UCSD-AML1 (cell line): Measurements from ENCODE around the gene CCDC61.

Source experiments
- DNase-seq: peaks from one replicate; lab custom pipeline; 2025; ENCODE audit not compliant: unreplicated experiment; lab: John Stamatoyannopoulos, UW

CCDC61 gene

DNA sequence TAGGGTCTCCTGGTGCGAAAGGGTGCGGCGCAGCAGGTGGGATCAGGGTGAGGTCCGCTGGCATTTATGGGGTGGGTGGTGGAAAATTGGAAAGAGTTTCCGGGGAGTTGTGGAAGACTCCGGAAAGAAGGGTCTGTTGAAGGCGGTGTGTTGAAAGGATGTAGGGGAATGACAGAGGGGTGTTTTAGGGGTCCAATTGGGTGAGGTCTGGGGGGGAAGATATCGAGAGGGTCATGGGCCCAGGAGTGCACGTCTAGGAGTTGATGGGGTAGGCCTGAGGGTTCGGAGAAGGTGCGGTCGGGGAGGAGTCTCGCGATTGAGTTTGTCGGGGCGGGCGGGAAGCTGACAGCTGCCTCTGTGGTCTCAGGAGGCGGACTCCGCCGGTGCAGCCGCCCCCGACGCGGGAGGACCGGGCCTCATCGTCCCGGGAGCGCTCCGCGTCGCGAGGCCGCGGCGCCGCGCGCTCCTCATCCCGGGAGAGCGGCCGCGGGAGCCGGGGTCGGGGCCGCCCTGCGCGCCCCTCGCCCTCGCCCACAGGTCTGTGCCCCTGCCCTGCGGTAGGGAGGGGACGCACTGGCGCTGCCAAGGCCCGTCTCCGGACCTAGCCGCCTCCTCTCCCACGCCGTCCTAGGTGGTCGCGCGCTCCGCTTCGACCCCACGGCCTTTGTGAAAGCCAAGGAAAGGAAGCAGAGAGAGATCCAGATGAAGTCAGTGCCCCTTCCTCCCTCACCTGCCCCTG is 20.6 kb downstream of the CCDC61 start:
- DNase-seq, result no peak

DNA sequence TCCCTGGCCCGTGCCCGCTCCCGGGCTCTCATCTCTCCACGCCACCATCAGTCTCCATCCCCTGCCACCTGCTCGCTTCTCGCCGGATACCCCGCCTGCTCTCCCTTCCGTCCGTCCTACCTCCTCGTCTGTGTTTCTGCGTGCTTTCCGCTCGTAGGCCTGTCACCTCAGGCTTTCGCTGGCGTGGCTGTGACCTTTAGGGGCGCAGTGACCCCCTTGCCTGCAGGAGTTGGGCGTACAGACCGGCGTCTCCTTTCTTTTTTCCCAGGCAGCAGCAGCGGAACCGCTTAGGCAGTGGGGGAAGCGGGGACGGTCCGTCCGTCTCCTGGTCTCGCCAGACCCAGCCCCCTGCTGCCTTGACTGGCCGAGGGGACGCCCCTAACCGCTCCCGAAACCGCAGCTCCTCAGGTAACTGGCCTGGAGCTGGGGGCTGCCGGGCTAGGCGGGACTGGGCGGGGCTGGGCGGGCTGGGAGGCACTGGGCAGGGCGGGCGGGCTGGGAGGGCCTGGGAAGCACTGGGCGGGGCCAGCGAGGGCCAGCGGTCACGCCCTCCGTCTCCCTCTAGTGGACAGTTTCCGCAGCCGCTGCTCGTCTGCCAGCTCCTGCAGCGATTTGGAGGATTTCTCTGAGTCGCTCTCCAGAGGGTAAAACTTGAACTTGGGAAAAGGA is 21.3 kb downstream of the CCDC61 start:
- peak; percentile 61 for DNase-seq

DNA sequence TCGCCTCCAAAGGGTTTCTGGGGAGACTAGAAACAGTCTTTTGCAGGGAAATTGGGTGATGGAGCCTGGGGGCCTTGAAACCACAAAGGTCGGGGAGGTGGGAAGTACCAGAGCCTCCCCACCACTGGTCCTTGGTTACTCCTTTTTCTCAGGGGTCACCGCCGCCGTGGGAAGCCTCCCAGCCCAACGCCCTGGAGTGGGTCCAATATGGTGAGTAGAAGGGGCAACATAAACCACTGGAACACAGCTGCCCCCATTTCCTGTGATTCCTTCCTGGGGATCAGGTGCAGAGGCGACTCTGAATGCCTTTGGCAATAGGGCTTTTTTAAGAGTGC is 21.8 kb downstream of the CCDC61 start:
- no peak for DNase-seq

DNA sequence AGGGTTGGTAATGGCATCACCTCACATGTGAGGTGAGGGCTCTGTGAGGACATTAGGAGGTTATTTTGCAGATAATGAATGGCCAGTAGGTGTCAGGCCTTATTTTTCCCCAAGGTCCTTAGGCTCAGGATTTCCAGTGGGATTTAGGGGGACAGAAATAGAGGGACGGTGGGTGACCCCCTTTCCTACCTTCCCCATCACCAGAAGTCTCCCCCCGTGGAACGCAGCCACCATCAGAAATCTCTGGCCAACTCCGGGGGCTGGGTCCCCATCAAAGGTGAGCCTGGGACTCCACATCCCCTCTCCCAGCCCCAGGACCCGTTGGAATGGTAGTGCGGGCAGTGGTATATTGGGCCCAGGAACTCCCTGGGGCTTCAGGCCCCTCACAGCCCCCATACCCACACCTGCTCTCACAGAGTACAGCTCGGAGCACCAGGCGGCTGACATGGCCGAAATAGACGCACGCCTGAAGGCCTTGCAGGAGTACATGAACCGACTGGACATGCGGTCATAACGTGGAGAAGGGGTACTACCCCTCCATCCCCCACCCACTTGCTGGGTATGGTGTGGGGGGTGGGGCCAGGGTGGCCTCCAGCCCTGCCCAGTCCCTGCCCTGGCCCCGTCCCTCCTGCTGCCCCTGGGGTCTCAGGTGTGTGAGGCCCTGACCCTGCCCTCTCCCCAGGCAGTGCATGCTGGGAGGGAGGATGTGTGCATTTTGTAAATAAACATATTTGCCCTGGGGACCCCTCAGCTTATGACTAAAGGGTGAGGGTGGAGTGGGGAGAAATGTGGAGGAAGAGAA is 22.8 kb downstream of the CCDC61 start:
- no peak for DNase-seq

DNA sequence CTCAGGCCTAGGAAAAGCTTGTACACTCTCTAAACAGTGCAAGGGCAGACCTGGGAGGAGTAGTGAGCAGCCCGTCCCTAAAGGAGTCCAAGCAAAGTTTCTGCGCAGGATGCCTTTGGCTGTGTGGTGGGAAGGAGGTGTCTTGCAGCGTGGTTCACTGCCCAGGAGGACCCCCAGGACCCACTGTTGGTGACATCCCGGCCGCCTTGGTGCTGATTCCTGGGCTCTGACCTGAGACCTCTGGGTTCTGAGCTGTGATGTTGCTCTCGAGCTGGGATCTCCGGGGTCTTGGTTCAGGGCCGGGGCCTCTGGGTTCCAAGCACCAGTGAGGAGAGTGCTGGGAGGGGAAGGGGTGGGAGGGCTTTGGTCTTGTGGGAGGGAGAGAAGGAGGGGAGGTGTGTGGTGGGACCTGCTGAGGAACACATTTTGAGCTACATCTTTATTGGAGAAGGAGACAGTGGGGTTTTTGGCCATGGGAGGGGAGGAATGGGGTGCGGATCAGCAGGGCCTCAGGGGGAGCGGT is 23.5 kb downstream of the CCDC61 start:
- no peak for DNase-seq

DNA sequence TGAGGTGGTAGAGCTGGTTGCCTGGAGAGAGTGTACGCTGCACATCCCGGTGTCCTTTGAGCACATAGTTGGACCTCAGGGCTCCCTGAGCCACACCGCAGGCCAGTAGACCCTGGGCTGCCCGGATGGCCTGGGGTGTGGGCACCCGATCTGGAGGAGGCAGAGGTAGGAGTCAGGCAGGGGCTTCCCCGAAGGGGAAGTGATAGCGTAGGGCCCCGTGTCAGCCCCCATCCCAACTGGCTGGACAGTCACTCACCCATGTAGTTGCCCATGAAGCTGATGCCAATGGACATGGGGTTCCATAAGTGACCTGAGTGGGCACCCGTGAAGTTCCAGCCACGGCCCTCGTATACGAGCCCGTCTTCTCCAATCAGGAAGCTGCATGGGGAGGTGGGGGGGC is 24.0 kb downstream of the CCDC61 start:
- DNase-seq, result no peak

DNA sequence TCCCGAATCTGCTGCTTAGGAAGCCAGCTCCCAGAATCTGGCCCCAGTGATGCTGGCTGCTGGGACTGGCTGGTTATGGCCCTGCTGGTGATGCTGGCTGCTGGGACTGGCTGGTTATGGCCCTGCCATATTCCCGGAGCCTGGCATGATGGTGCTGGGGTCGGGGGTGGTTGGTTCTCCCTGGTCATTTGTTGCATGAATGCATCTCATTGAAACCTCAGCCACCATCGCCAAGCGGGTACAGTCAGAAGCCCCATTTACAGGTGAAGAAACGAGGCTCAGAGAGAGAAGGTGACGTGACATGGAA is 25.5 kb downstream of the CCDC61 start:
- DNase-seq, result no peak

DNA sequence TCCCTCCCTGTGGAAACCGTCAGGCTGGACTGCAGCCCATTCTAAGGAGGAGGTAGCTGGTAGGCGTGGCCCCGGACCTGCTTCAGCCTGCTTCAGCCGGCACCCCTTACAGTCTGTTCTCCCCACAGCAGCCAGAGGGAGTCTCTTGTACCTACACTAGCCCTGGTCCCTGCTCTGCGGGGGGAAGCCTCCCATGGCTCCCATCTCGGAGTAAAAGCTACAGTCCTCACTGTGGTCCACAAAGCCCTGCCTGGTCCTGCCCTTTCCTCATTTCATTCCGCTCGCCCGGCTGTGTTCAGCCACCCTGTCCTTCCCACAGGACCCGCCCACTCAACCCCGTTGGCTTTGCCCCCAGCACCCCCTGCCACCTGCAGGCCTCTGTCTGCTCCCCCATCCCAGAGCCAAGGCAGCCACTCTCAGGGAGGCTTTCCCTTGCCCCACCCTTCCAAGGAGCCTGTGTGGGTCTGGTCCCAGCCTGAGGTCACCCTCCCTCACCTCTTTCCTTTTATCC is 26.3 kb downstream of the CCDC61 start:
- DNase-seq, result no peak

DNA sequence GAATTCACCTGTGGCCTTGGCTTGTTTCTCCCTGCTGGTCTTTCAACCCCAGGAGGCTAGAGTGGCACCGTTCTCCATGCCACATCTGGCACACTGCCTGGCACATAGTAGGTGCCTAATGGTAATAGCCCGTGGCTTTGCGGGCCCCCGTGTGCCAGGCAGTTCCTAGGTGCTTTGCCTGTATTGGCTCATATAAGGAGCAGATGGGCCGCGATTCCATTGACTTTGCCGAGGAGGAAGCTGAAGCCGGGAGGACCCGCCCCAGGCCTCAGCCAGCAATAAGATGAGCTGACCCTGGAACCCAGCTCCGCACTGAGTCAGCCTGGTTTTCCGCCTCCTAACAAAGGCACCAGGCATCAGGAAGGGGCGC is 26.8 kb downstream of the CCDC61 start:
- no peak for DNase-seq

DNA sequence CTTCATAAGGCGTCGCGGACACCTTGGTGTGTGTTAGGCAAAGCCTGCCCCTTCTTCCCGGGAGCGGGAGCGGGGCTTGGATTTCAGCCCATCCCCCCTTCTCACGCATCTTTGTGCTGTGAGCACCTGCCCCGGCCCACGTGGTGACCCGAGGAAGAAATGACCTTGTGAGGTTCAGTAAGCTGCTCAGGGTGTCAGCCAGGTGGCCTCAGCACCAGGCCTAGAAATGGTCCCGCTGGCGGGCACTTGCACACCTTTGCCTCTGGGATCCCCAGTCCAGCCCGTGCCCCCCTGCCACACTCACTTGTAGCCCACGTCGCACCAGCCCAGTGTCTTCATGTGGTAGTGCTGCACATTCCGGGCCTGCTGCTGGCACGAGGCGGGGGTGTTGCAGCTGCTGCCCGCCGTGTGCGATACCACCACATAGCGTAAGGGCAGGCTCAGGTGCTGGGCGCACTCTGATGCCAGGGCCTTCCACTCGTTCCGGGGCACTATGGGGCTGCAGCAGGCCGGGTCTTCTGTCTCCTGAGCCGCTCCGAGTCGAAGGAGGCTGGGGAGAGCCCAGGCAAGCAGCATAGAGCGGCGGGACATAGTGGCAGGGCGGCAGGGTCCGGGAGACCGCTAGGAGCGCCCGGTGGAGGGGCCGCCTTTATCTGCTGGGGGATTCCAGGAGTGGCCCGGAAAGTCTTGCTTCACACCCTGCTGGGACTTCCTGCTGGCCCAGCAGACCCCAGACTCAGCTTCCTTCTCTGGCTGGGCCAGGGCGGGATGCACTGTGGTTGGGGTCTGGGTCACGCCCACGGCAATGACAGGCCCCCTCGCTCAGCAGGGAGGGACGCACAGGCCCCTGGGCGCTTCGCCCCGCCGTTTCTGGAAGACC is 27.4 kb downstream of the CCDC61 start, which contains the start of gene PGLYRP1:
TSS of gene PGLYRP1 (minus strand) at position 623 of the 880 bp plus-strand sequence. CDS start at position 591, 32 bp downstream.
- DNase-seq, result no peak

DNA sequence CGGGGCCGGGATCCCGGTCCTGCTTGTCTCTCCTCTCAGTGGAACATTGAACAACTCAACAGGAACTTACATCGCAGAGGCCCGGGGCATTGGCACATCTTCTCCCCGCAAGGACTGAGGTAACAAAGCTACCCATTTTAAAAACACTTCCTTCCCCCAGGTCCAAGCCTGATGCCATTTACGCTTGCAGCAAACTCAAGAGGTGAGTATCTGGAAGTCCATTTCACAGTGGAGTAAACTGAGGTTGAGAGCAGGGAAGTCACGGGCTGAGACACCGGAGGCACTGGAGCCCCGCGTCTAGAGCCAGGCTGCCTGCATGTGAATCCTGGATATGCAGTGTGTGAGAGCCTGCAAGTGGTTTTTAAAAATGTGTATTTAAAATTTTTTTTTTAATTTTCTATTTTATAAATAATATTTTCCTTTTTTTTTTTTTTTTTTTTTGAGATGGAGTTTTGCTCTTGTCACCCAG is 28.1 kb downstream of the CCDC61 start:
- no peak for DNase-seq

DNA sequence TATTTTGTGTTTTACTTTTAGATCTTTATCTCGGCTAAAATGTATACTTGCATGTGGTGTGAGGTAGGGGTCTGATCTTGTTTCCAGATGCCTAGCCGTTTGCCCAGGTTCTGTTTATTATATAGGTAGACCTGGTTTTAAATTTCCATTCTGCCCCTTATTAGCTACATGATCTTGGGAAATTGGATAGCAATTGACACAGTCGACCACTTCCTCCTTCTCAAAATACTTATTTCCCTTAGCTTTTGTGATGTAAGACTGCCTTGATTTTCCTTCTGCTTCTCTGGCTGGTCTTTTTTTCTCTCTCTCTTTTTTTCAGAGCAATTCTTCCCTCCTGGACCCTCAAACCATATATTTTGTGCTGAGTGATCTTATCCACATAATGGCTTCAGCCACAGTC is 30.6 kb downstream of the CCDC61 start:
- DNase-seq, result no peak

DNA sequence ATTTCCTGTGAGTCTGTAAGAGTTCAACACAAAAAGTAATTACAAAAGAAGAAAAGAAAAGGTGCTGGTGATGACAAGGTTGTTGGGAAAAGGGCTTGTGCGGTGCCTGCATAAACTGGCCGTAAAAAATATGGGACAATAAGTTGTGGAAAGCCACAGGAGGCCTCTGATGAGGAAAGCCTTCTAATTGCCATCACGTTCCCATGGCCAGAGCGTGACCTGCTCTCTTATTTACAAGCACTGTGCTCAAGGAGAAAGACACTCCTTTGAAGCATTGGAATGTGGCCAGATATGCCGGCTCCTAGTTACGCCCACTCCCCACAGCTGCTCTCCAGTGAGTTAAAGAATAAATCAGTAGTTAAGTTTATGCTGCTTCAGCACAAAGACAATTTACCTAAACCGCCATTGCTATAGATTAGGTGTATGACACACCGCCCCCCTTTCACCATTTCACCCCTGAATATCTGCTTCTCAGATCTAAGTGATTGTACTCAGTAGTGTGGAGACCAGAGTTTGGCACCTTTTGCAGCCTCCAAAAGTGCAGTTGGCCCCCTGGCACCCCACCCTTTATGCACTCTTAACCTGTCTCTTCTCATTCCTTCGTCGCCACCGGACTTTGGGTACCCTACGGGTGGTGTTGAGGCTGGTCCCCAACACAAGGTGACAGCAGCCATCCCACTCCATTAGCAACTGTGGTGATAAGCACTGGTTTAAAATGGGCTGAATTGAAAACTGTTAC is 35.7 kb downstream of the CCDC61 start:
- DNase-seq, result no peak

DNA sequence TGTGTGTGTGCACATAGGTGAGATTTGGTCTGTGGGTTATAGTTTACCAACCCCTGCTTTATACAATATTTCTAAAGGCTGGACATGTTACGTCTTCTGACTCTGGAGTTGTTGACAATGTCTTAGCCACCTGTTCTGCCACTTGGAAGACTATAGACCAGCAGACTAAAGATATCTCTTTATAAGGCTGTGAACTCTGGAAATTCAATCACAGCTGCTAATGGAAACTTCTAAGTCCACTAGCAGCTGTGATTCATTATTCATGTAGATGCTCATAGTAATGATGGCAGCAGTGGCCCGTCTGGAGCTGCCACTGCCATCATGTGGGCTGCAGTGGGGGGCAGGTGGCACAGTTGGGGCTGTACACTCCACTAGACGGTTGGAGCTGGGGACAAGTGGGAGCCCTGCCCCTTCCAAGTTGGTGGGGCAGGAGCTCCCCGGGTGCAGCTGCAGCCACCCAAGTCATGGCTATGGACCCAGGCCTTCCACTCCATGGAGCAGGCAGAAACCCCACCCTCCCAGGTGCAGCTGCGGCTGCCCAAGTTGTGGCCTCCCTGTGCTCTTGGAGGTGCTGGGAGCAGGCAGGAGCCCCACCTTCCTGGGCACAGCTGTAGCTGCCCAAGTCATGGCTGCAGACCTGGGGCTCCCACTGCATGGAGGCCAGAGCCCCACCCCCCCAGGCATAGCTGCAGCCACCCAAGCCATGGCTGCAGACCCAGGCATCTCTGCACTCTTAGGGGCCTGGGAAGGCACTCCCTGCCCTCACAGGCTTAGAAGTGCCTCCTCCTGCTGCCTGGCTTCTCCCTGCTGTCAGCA is 36.7 kb downstream of the CCDC61 start:
- no peak for DNase-seq

DNA sequence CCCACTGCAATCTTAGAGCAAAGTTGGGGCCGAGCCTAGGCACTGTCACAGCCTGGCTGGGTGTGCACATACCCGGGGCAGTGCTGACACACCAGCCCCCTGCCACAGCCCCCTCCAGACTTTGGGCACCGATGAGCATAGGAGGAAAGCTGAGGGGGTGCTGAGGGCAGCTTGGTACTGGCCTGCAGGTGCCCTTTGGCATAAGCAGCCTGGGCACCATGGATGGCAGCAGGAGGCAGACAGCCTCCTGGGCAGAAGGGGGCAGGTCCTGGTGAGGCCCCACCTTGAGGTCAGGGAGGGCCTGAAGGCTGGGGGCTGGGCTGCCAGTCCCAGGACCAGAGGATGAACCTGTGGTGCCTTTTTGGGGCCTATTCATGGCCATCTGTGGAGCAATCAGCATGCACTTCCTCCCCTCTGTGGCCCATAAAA is 37.3 kb downstream of the CCDC61 start:
- no peak for DNase-seq

DNA sequence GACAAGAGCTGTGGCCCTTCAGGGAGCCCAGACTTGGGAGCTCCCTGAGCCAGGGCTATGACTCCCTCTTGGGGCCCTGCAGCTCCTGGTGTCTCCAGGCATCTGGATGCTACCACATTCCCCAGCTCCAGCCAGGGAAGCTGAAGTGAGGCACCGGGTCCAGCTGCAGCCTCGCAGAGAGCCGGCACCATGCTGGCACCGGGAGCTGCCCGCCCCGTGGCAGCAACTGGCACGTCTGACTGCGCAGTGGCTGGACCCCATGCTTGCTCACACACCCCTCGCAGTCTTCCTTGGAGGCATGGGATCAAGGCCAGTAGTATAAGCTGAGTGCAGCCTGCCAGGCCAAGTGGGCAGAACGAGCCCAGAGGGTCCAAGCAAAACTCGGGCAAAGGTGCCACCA is 38.1 kb downstream of the CCDC61 start:
- no peak for DNase-seq

DNA sequence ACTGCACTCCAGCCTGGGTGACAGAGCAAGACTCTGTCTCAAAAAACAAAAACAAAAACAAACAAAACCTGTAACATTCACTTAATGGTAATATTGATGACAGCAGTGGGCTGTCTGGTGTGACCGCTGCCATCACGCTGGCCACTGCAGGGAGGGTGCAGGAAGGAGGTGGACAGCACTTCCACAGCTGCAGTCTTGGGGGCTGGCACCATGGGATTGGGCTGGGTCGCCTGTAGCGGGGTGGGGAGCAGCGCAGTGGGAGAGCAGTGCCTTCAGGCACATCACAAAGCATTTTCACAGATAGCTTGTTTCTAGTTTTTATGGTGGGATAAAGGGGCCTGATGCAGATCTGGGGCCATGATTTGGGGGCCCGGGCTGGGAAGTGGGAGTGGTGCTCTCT is 40.3 kb downstream of the CCDC61 start:
- DNase-seq, result no peak

DNA sequence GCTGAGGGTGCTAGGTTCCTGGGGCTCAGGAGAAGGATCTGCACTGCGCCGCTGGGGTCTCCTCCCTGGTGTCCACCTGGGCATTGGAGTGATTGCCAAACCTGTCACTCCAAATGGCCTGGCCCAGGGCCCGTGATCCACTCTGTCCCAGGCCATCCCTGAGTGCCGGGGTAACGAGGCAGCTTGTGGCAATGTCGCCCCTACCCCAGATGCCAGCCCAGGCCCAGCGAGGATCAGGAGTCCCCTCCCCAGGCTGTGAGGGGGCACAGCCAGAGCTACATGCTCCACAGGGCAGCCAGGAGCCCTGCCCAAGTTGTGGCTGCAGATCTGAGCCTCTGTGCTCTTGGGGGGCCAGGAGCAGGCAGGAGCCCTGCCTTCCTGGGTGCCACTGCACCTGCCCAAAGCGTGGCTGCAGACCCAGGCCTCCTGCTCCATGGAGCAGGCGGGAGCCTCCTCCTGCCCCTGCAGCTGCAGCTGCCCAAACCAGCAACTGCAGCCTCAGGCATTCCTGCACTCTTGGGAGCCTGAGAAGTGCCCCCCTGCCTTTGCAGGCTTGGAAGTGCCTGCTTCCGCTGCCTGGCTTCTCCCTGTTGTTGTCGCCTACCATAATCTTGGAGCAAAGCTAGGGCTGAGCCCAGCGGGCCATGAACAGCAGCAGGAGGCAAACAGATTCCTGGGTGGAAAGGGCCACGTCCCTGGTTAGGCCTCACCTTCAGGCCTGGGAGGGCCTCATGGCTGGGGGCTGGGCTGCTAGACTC is 40.9 kb downstream of the CCDC61 start:
- no peak for DNase-seq
